PC-3 (cell line): ENCODE measurements around the gene CCDC187. TPM values are rescaled to one million over a fixed set of nuclear protein-coding genes. Genes with fewer than 3 reads are reported as not detected.

Experiments
- ATAC-seq: fragments of 200-7000 bp; cut with Tn5 transposase; 2 replicates; pipeline ENCODE4 v1.9.1; 2020; ENCODE audit warnings: mild to moderate bottlenecking, moderate library complexity
- BruUV-seq: library from RNA; stranded (reverse); fragments of 400-500 nt; replicated peaks from 2 replicates; lab custom pipeline; 2021; lab: Mats Ljungman, UMichigan
- CTCF ChIA-PET: fragments of 300-600 bp; sonication (Branson Sonifier 250); formaldehyde crosslinking; loops from one replicate; lab custom pipeline; 2022; ENCODE audit warnings: antibody characterized with exemption; lab: Charles Lee
- POLR2A ChIA-PET: fragments of 300-600 bp; sonication (Branson Sonifier 250); formaldehyde crosslinking; loops from one replicate; lab custom pipeline; 2022; ENCODE audit warnings: antibody characterized with exemption; ENCODE audit not compliant: unreplicated experiment; lab: Charles Lee
- DNase-seq: peaks from one replicate; pipeline ENCODE4 v3.0.0-alpha.2; 2015
- H2AFZ ChIP-seq: fragments of 300-600 bp; sonication (generic); 2 replicates; pipeline ENCODE4 v1.6.0; 2016; ENCODE audit warnings: antibody characterized with exemption, low read length
- H3F3A ChIP-seq: fragments of 300-600 bp; sonication (generic); one replicate; pipeline ENCODE4 v1.6.0; 2017; ENCODE audit warnings: antibody characterized with exemption, low read length, control low read depth, mild to moderate bottlenecking; ENCODE audit not compliant: unreplicated experiment
- H3K27ac ChIP-seq: fragments of 300-600 bp; sonication (generic); 2 replicates; pipeline ENCODE4 v1.5.1; 2016; ENCODE audit warnings: mild to moderate bottlenecking, low read length
- H3K27me3 ChIP-seq: fragments of 300-600 bp; sonication (generic); 2 replicates; pipeline ENCODE4 v1.6.1; 2016; ENCODE audit warnings: low read length, mixed read lengths
- H3K36me3 ChIP-seq: fragments of 300-600 bp; sonication (generic); 2 replicates; pipeline ENCODE4 v1.6.1; 2016; ENCODE audit warnings: low read depth, mixed run types, low read length, mixed read lengths
- H3K4me1 ChIP-seq: fragments of 300-600 bp; sonication (generic); 2 replicates; pipeline ENCODE4 v1.5.1; 2016; ENCODE audit warnings: low read length; ENCODE audit not compliant: insufficient read depth
- H3K4me2 ChIP-seq: fragments of 300-600 bp; sonication (generic); 2 replicates; pipeline ENCODE4 v1.6.0; 2016; ENCODE audit warnings: low read length
- H3K4me3 ChIP-seq: fragments of 300-600 bp; sonication (generic); 2 replicates; pipeline ENCODE4 v1.5.1; 2016; ENCODE audit warnings: mild to moderate bottlenecking, low read length, mixed read lengths
- H3K79me2 ChIP-seq: fragments of 300-600 bp; sonication (generic); 2 replicates; pipeline ENCODE4 v1.6.1; 2017; ENCODE audit warnings: low read length, mixed read lengths
- H3K9ac ChIP-seq: fragments of 300-600 bp; sonication (generic); 2 replicates; pipeline ENCODE4 v1.6.0; 2016; ENCODE audit warnings: mild to moderate bottlenecking, low read length
- H3K9me2 ChIP-seq: fragments of 300-600 bp; sonication (generic); replicated peaks from 2 replicates; pipeline ENCODE4 v1.6.1; 2016; ENCODE audit warnings: mixed run types, low read length, mixed read lengths
- H3K9me3 ChIP-seq: fragments of 300-600 bp; sonication (generic); 2 replicates; pipeline ENCODE4 v1.6.1; 2016; ENCODE audit warnings: low read length, mixed read lengths
- H4K20me1 ChIP-seq: fragments of 300-600 bp; sonication (generic); 2 replicates; pipeline ENCODE4 v1.6.1; 2016; ENCODE audit warnings: low read length, mixed read lengths
- EZH2 ChIP-seq: fragments of 300-600 bp; sonication (generic); IDR thresholded peaks from one replicate; pipeline ENCODE4 v1.6.1; 2017; ENCODE audit warnings: antibody characterized with exemption, mild to moderate bottlenecking, low read length; ENCODE audit not compliant: unreplicated experiment
- EZH2phosphoT487 ChIP-seq: fragments of 300-600 bp; sonication (generic); IDR thresholded peaks from 2 replicates; pipeline ENCODE4 v1.6.1; 2018; ENCODE audit warnings: mild to moderate bottlenecking, antibody characterized with exemption, low read length, borderline replicate concordance
- intact Hi-C: fragments of 100-400 bp; cut with micrococcal nuclease; formaldehyde crosslinking; loops from 2 replicates; pipeline ENCODE4 v1.9.0; 2023
- total RNA-seq: library from RNA; depleted of rRNA; stranded (reverse); fragments of >200 nt; gene quantifications from 2 replicates; pipeline ENCODE4 v1.2.3, GENCODE V29; 2014
- TF ChIP-seq, protein P1 (sequence below): fragments of 300-600 bp; sonication (generic); conservative IDR thresholded peaks from 2 replicates; pipeline ENCODE4 v1.5.1; 2017; ENCODE audit warnings: antibody characterized with exemption, low read depth, mild to moderate bottlenecking, low read length

The CCDC187 gene
- total RNA-seq, 1 experiment from 2014 or later: 0.04 TPM

DNA sequence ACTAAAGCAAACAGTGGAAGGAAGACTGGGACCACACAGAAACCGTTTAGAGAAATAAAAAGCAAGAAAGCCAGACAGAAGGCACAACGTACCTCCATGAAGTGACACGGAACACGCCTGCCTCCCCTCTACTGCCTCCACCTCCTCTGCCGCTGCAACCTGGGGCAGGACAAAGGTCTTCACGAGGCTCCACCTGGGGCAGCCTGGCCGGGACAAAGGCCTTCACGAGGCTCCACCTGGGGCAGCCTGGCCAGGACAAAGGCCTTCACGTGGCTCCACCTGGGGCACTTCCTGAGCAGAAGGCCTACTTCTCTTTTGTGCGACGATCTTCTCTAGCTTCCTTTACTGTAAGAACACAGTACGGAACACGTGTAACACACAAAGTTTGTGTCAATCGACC, 70.0 kb downstream of the CCDC187 start:
- intact Hi-C loops: no loop called here
- no peaks in the 10 kb centered on the region for H3K9me2 ChIP-seq
- ChIA-PET POLR2A (no interaction called here), CTCF (no interaction called here)
- DNase-seq: no peak
- H3K27ac ChIP-seq: no peak overlapping the region
- no peaks in the 10 kb centered on the region for H3K27me3 ChIP-seq
- no peak overlapping the region for H2AFZ ChIP-seq
- TF ChIP-seq EZH2 (no peak), EZH2phosphoT487 (no peak)
- TF ChIP-seq, protein P1, sequence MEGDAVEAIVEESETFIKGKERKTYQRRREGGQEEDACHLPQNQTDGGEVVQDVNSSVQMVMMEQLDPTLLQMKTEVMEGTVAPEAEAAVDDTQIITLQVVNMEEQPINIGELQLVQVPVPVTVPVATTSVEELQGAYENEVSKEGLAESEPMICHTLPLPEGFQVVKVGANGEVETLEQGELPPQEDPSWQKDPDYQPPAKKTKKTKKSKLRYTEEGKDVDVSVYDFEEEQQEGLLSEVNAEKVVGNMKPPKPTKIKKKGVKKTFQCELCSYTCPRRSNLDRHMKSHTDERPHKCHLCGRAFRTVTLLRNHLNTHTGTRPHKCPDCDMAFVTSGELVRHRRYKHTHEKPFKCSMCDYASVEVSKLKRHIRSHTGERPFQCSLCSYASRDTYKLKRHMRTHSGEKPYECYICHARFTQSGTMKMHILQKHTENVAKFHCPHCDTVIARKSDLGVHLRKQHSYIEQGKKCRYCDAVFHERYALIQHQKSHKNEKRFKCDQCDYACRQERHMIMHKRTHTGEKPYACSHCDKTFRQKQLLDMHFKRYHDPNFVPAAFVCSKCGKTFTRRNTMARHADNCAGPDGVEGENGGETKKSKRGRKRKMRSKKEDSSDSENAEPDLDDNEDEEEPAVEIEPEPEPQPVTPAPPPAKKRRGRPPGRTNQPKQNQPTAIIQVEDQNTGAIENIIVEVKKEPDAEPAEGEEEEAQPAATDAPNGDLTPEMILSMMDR: no peak
- BruUV-seq: no TSS peak
- H3K4me2 ChIP-seq: no peak overlapping the region
- H3K4me3 ChIP-seq: no peak overlapping the region
- no peaks in the 10 kb centered on the region for H3K9me3 ChIP-seq
- H3K4me1 ChIP-seq: peaks cover 14% of the 10 kb centered on the region
- no peak for ATAC-seq
- no peaks in the 10 kb centered on the region for H4K20me1 ChIP-seq
- H3K36me3 ChIP-seq: no peaks in the 10 kb centered on the region
- H3F3A ChIP-seq: no peaks in the 10 kb centered on the region
- H3K79me2 ChIP-seq: peaks cover 20% of the 10 kb centered on the region; the same call in 1 of the 2 replicates
- no peak overlapping the region for H3K9ac ChIP-seq

DNA sequence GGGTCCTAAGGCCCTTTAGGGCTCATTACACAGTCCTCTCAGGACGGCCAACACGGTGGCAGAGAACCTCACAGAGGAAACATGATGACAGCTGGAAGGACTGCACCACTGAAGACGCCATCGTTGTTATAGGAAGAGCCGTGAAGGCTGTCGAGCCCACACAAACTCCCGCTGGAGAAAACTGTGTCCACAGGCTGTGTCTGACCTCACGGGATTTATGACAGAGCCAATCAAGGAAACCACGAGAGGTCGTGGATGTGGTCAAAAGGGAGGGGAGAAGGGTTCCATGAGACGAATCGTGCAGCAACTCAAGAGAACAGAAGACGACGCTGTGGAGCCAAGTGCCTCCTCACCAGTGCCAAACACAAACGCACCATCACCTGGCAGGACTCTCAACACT, 70.5 kb downstream of the CCDC187 start:
- H3K79me2 ChIP-seq: peaks cover 17% of the 10 kb centered on the region; the same call in 1 of the 2 replicates
- ChIA-PET POLR2A (no interaction called here), CTCF (interaction anchor here (0.5 kb wide), 1 partner anchor 56 kb away, joined by 4 read pairs; no protein-coding TSS in a partner anchor)
- no peak for TF ChIP-seq EZH2phosphoT487
- TF ChIP-seq, protein P1: no peak
- TF ChIP-seq EZH2: no peak
- DNase-seq (no peak), ATAC-seq (no peak)
- no peaks in the 10 kb centered on the region for H3K27me3 ChIP-seq
- no peak overlapping the region for H3K4me3 ChIP-seq
- intact Hi-C loops: no loop called here
- no peaks in the 10 kb centered on the region for H4K20me1 ChIP-seq
- BruUV-seq: no TSS peak
- no peaks in the 10 kb centered on the region for H3K9me2 ChIP-seq
- no peaks in the 10 kb centered on the region for H3K9me3 ChIP-seq
- no peak overlapping the region for H3K9ac ChIP-seq
- peaks cover 19% of the 10 kb centered on the region for H3K4me1 ChIP-seq
- H3K4me2 ChIP-seq: no peak overlapping the region
- H3K36me3 ChIP-seq: no peaks in the 10 kb centered on the region
- no peak overlapping the region for H2AFZ ChIP-seq
- no peaks in the 10 kb centered on the region for H3F3A ChIP-seq
- H3K27ac ChIP-seq: no peak overlapping the region

DNA sequence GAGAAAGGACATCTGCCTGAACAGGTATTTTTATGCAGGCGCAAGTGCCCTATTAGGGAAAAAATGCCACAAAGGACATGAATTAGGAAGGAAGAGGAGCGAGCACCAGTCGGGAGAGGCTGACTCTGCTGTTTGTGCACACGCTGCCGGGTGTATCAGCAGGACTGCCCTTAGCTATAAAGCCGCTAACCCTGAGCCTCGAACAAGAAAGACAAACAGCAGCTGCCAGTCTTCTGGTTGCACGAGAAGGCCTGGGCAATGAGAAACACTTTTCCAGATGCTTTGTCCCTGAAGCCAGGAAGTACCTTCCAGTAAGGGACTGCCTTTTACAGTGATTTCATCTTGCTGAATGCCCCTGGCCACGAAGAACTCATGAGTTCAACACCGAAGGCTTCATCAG, 70.9 kb downstream of the CCDC187 start:
- CTCF ChIA-PET: interaction anchor here (0.5 kb wide), 1 partner anchor 56 kb away, joined by 4 read pairs; no protein-coding TSS in a partner anchor
- H2AFZ ChIP-seq: no peak overlapping the region

More for the DNA sequence above, 70.9 kb downstream of the CCDC187 start:
- H3K4me1 ChIP-seq: peaks cover 21% of the 10 kb centered on the region
- ATAC-seq: no peak
- no peaks in the 10 kb centered on the region for H4K20me1 ChIP-seq
- H3K36me3 ChIP-seq: no peaks in the 10 kb centered on the region
- no peaks in the 10 kb centered on the region for H3K27me3 ChIP-seq
- H3K9me2 ChIP-seq: no peaks in the 10 kb centered on the region
- H3K4me3 ChIP-seq: no peak overlapping the region
- peaks cover 14% of the 10 kb centered on the region; the same call in 1 of the 2 replicates for H3K79me2 ChIP-seq
- H3K27ac ChIP-seq: no peak overlapping the region
- TF ChIP-seq, protein P1: no peak
- TF ChIP-seq EZH2phosphoT487: no peak
- no peak for TF ChIP-seq EZH2
- POLR2A ChIA-PET: no interaction called here
- H3F3A ChIP-seq: no peaks in the 10 kb centered on the region
- no peak for DNase-seq
- H3K4me2 ChIP-seq: no peak overlapping the region
- BruUV-seq: no TSS peak
- intact Hi-C loops: no loop called here
- H3K9ac ChIP-seq: no peak overlapping the region
- no peaks in the 10 kb centered on the region for H3K9me3 ChIP-seq
